Uterus (tissue), 2 donors: Measurements from ENCODE around the gene TRIM46.
"Not testable (repeated sequence)": the region's sequence is repeated elsewhere in the genome, so short reads cannot be mapped to it uniquely, and the experiment has no call there.

ENCODE experiments used
- POLR2A ChIP-seq, 2 donors: fragments of 450-650 bp; IDR thresholded peaks; one replicate each; pipeline ENCODE4 v1.6.1; 2016; ENCODE audit warnings: antibody characterized with exemption in 2 of 2, mild to moderate bottlenecking in 1 of 2, moderate library complexity in 1 of 2
- TF ChIP-seq, protein P1 (sequence below), 4 experiments: fragments of 200-600 bp in 2 of 4; fragments of 450-650 bp in 2 of 4; sonication (generic) in 2 of 4; IDR thresholded peaks; one replicate each; pipeline ENCODE4 v1.5.1; 2016 to 2019; ENCODE audit warnings: antibody characterized with exemption in 4 of 4, mild to moderate bottlenecking in 2 of 4, moderate library complexity in 1 of 4

DNA sequence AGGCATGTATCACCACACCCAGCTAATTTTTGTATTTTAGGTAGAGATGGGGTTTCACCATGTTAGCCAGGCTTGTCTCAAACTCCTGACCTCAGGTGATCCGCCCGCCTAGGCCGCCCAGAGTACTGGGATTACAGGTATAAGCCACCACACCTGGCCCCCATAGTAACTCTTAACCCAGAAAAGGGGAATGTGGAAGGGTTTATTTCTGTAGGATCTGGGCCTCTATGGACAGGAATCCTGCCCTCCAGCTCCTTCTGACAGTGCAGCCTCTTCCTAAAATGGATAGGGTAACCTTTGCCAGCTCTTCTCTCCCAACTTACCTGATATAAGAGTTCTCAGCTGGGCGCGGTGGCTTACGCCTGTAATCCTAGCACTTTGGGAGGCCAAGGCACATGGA lies 11.0 kb upstream of the TRIM46 start:
- TF ChIP-seq, protein P1, sequence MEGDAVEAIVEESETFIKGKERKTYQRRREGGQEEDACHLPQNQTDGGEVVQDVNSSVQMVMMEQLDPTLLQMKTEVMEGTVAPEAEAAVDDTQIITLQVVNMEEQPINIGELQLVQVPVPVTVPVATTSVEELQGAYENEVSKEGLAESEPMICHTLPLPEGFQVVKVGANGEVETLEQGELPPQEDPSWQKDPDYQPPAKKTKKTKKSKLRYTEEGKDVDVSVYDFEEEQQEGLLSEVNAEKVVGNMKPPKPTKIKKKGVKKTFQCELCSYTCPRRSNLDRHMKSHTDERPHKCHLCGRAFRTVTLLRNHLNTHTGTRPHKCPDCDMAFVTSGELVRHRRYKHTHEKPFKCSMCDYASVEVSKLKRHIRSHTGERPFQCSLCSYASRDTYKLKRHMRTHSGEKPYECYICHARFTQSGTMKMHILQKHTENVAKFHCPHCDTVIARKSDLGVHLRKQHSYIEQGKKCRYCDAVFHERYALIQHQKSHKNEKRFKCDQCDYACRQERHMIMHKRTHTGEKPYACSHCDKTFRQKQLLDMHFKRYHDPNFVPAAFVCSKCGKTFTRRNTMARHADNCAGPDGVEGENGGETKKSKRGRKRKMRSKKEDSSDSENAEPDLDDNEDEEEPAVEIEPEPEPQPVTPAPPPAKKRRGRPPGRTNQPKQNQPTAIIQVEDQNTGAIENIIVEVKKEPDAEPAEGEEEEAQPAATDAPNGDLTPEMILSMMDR (IDR thresholded peaks at IDR 0.05), result not testable (repeated sequence)
- not testable (repeated sequence) for TF ChIP-seq POLR2A (IDR thresholded peaks at IDR 0.05)
